GM12864 (cell line): ENCODE data around the gene AIG1.
"Not testable (repeated sequence)": the region's sequence is repeated elsewhere in the genome, so short reads cannot be mapped to it uniquely, and the experiment has no call there.

Experiments used
- DNase-seq: peaks from one replicate; pipeline ENCODE4 v3.0.0-alpha.2; 2011; ENCODE audit warnings: low read depth
- H3K4me3 ChIP-seq: 2 replicates; pipeline ENCODE4 v1.5.1; 2011; ENCODE audit warnings: mild to moderate bottlenecking, low read depth, low read length, control low read depth
- CTCF ChIP-seq: IDR thresholded peaks from 2 replicates; pipeline ENCODE4 v1.5.1; 2011; ENCODE audit warnings: low read depth, mild to moderate bottlenecking, moderate library complexity, low read length, control low read depth, inconsistent platforms; ENCODE audit errors: missing control alignments

AIG1 gene

GRCh38 chr6:143167224-143167623, 106.5 kb downstream of the AIG1 start:
- TF ChIP-seq CTCF: no peak
- DNase-seq: no peak
- H3K4me3 ChIP-seq: no peak overlapping the region

- H3K4me3 ChIP-seq, DNase-seq: not testable (repeated sequence)
Observed at GRCh38 chr6:143168396-143168816, 107.7 kb downstream of the AIG1 start.

GRCh38 chr6:143169440-143169839, 108.8 kb downstream of the AIG1 start:
- DNase-seq: no peak
- H3K4me3 ChIP-seq: no peak overlapping the region
- no peak for TF ChIP-seq CTCF

GRCh38 chr6:143174516-143174915, 113.8 kb downstream of the AIG1 start:
- TF ChIP-seq CTCF: no peak
- no peak overlapping the region for H3K4me3 ChIP-seq
- no peak for DNase-seq

GRCh38 chr6:143174951-143175350, 114.3 kb downstream of the AIG1 start:
- no peak for DNase-seq
- TF ChIP-seq CTCF: no peak
- H3K4me3 ChIP-seq: no peak overlapping the region

- DNase-seq: no peak
- no peak for TF ChIP-seq CTCF
- no peak overlapping the region for H3K4me3 ChIP-seq
Observed at GRCh38 chr6:143176090-143177021, 115.7 kb downstream of the AIG1 start.

- no peak overlapping the region for H3K4me3 ChIP-seq
- DNase-seq: no peak
- no peak for TF ChIP-seq CTCF
Observed at GRCh38 chr6:143177706-143178105, 117.0 kb downstream of the AIG1 start.
